GM21423 (cell line): ENCODE measurements around the gene GBGT1.

ENCODE experiments used
- ATAC-seq: cut with Tn5 transposase; IDR thresholded peaks from one replicate; pipeline ENCODE4 v1.9.1; 2021; ENCODE audit warnings: mild to moderate bottlenecking, moderate library complexity; ENCODE audit not compliant: unreplicated experiment

Gene GBGT1

GRCh38 chr9:133144904-133145851 is 18.5 kb downstream of the GBGT1 start:
- ATAC-seq = no peak

- ATAC-seq = peak; percentile 58
These were observed 19.4 kb downstream of the GBGT1 start for GRCh38 chr9:133144142-133144903.

- ATAC-seq = no peak
These were observed 20.0 kb downstream of the GBGT1 start for GRCh38 chr9:133143639-133144141.

GRCh38 chr9:133142684-133143622 is 20.8 kb downstream of the GBGT1 start:
- no peak for ATAC-seq

GRCh38 chr9:133141833-133142595 is 21.7 kb downstream of the GBGT1 start:
- ATAC-seq = no peak

- no peak for ATAC-seq
These were observed 23.1 kb downstream of the GBGT1 start for GRCh38 chr9:133140606-133141005.

GRCh38 chr9:133140174-133140505 is 23.6 kb downstream of the GBGT1 start:
- no peak for ATAC-seq

- ATAC-seq = no peak
These were observed 24.2 kb downstream of the GBGT1 start for GRCh38 chr9:133139246-133140173.

- no peak for ATAC-seq
These were observed 26.1 kb downstream of the GBGT1 start for GRCh38 chr9:133137451-133138231.

GRCh38 chr9:133135146-133135745 is 28.5 kb downstream of the GBGT1 start:
- no peak for ATAC-seq

- ATAC-seq = no peak
These were observed 29.1 kb downstream of the GBGT1 start for GRCh38 chr9:133134388-133135145.

GRCh38 chr9:133133681-133134387 is 29.9 kb downstream of the GBGT1 start:
- ATAC-seq = peak; percentile 87

GRCh38 chr9:133132174-133132573 is 31.5 kb downstream of the GBGT1 start:
- no peak for ATAC-seq

GRCh38 chr9:133131506-133131905 is 32.2 kb downstream of the GBGT1 start:
- ATAC-seq = no peak

- ATAC-seq = no peak
These were observed 32.9 kb downstream of the GBGT1 start for GRCh38 chr9:133130685-133131244.
